DOHH2 (cell line): ENCODE data around the gene BORCS8.
A peak's percentile ranks its signal among the peaks of the same experiment; 100 is the strongest.

Source experiments
- H3F3A ChIP-seq: fragments of 200-600 bp; sonication (generic), shearing (Covaris generic); 2 replicates; pipeline ENCODE4 v1.6.0; 2016; ENCODE audit warnings: antibody characterized with exemption, mild to moderate bottlenecking; ENCODE audit not compliant: control insufficient read depth, insufficient read depth
- H3K27ac ChIP-seq: fragments of 200-600 bp; sonication (generic); 2 replicates; pipeline ENCODE4 v1.5.1; 2014; ENCODE audit warnings: low read depth, mild to moderate bottlenecking, low read length, moderate library complexity
- H3K27me3 ChIP-seq: fragments of 200-600 bp; sonication (generic); 2 replicates; pipeline ENCODE4 v1.6.1; 2014; ENCODE audit warnings: mild to moderate bottlenecking, low read length, mixed read lengths; ENCODE audit not compliant: control insufficient read depth
- H3K36me3 ChIP-seq: fragments of 200-600 bp; sonication (generic); 2 replicates; pipeline ENCODE4 v1.6.1; 2014; ENCODE audit warnings: mild to moderate bottlenecking, low read length, moderate library complexity, mixed read lengths; ENCODE audit not compliant: control insufficient read depth
- H3K4me1 ChIP-seq: fragments of 200-600 bp; sonication (generic); 2 replicates; pipeline ENCODE4 v1.6.1; 2014; ENCODE audit warnings: mild to moderate bottlenecking, low read length, mixed read lengths; ENCODE audit not compliant: control insufficient read depth
- H3K4me2 ChIP-seq: fragments of 200-600 bp; sonication (generic); 2 replicates; pipeline ENCODE4 v1.6.0; 2014; ENCODE audit warnings: mild to moderate bottlenecking, low read length, moderate library complexity
- H3K4me3 ChIP-seq: fragments of 200-600 bp; sonication (generic); 2 replicates; pipeline ENCODE4 v1.5.1; 2014; ENCODE audit warnings: mild to moderate bottlenecking, low read length, mixed read lengths
- H3K79me2 ChIP-seq: fragments of 200-600 bp; sonication (generic); 2 replicates; pipeline ENCODE4 v1.6.1; 2014; ENCODE audit warnings: mild to moderate bottlenecking, low read length, mixed read lengths; ENCODE audit not compliant: control insufficient read depth
- H3K9me2 ChIP-seq: fragments of 200-600 bp; sonication (generic); replicated peaks from 2 replicates; pipeline ENCODE4 v1.6.1; 2014; ENCODE audit warnings: mild to moderate bottlenecking, low read length, mixed read lengths; ENCODE audit not compliant: control insufficient read depth
- H3K9me3 ChIP-seq: fragments of 200-600 bp; sonication (generic); 2 replicates; pipeline ENCODE4 v1.6.1; 2014; ENCODE audit warnings: antibody characterized with exemption, low read length, mixed read lengths; ENCODE audit not compliant: control insufficient read depth, insufficient read depth
- H4K20me1 ChIP-seq: fragments of 200-600 bp; sonication (generic); 2 replicates; pipeline ENCODE4 v1.6.0; 2014; ENCODE audit warnings: low read depth, mild to moderate bottlenecking, antibody characterized with exemption, low read length, moderate library complexity; ENCODE audit not compliant: control insufficient read depth, insufficient read depth
- EZH2phosphoT487 ChIP-seq: fragments of 200-600 bp; sonication (generic); IDR thresholded peaks from 2 replicates; pipeline ENCODE4 v1.6.1; 2017; ENCODE audit warnings: borderline replicate concordance, mild to moderate bottlenecking, antibody characterized with exemption, low read length, moderate library complexity, mixed read lengths
- TF ChIP-seq, protein P1 (sequence below): fragments of 200-600 bp; sonication (generic); IDR thresholded peaks from one replicate; pipeline ENCODE4 v1.5.1; 2014; ENCODE audit warnings: antibody characterized with exemption, mild to moderate bottlenecking, low read depth, low read length; ENCODE audit not compliant: poor library complexity, severe bottlenecking

Gene BORCS8

GRCh38 chr19:19147344-19147743 is 44.6 kb downstream of the BORCS8 start:
- Histone ChIP-seq H3K27me3 (no peaks in the 10 kb centered on the region), H3K79me2 (peaks cover 16% of the 10 kb centered on the region), H3K4me2 (no peak overlapping the region), H4K20me1 (peaks cover 6% of the 10 kb centered on the region; the same call in 1 of the 2 replicates), H3K9me3 (no peaks in the 10 kb centered on the region), H3K36me3 (peaks cover 71% of the 10 kb centered on the region), H3F3A (peaks cover 54% of the 10 kb centered on the region), H3K9me2 (no peaks in the 10 kb centered on the region), H3K4me1 (peaks cover 78% of the 10 kb centered on the region), H3K4me3 (no peak overlapping the region), H3K27ac (no peak overlapping the region)
- TF ChIP-seq, protein P1, sequence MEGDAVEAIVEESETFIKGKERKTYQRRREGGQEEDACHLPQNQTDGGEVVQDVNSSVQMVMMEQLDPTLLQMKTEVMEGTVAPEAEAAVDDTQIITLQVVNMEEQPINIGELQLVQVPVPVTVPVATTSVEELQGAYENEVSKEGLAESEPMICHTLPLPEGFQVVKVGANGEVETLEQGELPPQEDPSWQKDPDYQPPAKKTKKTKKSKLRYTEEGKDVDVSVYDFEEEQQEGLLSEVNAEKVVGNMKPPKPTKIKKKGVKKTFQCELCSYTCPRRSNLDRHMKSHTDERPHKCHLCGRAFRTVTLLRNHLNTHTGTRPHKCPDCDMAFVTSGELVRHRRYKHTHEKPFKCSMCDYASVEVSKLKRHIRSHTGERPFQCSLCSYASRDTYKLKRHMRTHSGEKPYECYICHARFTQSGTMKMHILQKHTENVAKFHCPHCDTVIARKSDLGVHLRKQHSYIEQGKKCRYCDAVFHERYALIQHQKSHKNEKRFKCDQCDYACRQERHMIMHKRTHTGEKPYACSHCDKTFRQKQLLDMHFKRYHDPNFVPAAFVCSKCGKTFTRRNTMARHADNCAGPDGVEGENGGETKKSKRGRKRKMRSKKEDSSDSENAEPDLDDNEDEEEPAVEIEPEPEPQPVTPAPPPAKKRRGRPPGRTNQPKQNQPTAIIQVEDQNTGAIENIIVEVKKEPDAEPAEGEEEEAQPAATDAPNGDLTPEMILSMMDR: no peak
- no peak for TF ChIP-seq EZH2phosphoT487

- peaks cover 15% of the 10 kb centered on the region for H3K79me2 ChIP-seq
- no peak overlapping the region for H3K4me3 ChIP-seq
- H3K9me2 ChIP-seq: no peaks in the 10 kb centered on the region
- H3F3A ChIP-seq: peaks cover 59% of the 10 kb centered on the region
- peaks cover 78% of the 10 kb centered on the region for H3K4me1 ChIP-seq
- TF ChIP-seq, protein P1: no peak
- TF ChIP-seq EZH2phosphoT487: no peak
- peak overlapping the region; percentile 50 for H3K4me2 ChIP-seq
- H3K27me3 ChIP-seq: no peaks in the 10 kb centered on the region
- peak overlapping the region; percentile 34; the same call in 1 of the 2 replicates for H3K27ac ChIP-seq
- peaks cover 71% of the 10 kb centered on the region for H3K36me3 ChIP-seq
- H4K20me1 ChIP-seq: peaks cover 6% of the 10 kb centered on the region; the same call in 1 of the 2 replicates
- H3K9me3 ChIP-seq: no peaks in the 10 kb centered on the region
Observed at GRCh38 chr19:19146865-19147264, 45.1 kb downstream of the BORCS8 start.

- no peaks in the 10 kb centered on the region for H3K9me2 ChIP-seq
- peak overlapping the region; percentile 78 for H3K27ac ChIP-seq
- peaks cover 8% of the 10 kb centered on the region for H3K79me2 ChIP-seq
- no peaks in the 10 kb centered on the region for H3K27me3 ChIP-seq
- TF ChIP-seq, protein P1: peak; percentile 84
- no peak for TF ChIP-seq EZH2phosphoT487
- peak overlapping the region; percentile 50 for H3K4me2 ChIP-seq
- H3K36me3 ChIP-seq: peaks cover 63% of the 10 kb centered on the region
- peaks cover 5% of the 10 kb centered on the region; the same call in 1 of the 2 replicates for H4K20me1 ChIP-seq
- H3K9me3 ChIP-seq: no peaks in the 10 kb centered on the region
- H3K4me3 ChIP-seq: peak overlapping the region; percentile 24; the same call in 1 of the 2 replicates
- peaks cover 56% of the 10 kb centered on the region for H3F3A ChIP-seq
- peaks cover 71% of the 10 kb centered on the region for H3K4me1 ChIP-seq
Observed at GRCh38 chr19:19145684-19146608, 46.0 kb downstream of the BORCS8 start.
